ENCODE data around the gene EPB41L2. TPM values are rescaled to one million over a fixed set of nuclear protein-coding genes. Genes with fewer than 3 reads are reported as not detected.

EPB41L2 gene
- total and polyA plus RNA-seq, 2 experiments from 2014 or later, result 23.2 to 31.3 TPM

- Histone ChIP-seq H3F3A (ENCODE audit: insufficient read depth) (peaks cover 2% of the 10 kb centered on the region; the same call in 1 of the 2 replicates), H3K9ac (no peak overlapping the region), H3K9me2 (ENCODE audit: insufficient read depth) (no peaks in the 10 kb centered on the region), H3K79me2 (ENCODE audit: insufficient read depth) (0 out of 2 replicates have a peak, but pooled peaks cover 5% of the 10 kb centered on the region), H3K4me2 (ENCODE audit: unreplicated experiment) (no peak overlapping the region), H3K36me3 (ENCODE audit: low read depth) (no peaks in the 10 kb centered on the region), H2AFZ (no peak overlapping the region), H3K4me1 (ENCODE audit: insufficient read depth) (peaks cover 2% of the 10 kb centered on the region; the same call in 1 of the 2 replicates), H3K9me3 (ENCODE audit: low read depth) (no peaks in the 10 kb centered on the region), H3K4me3 (no peak overlapping the region), H3K27me3 (replicated peaks; ENCODE audit: insufficient read depth) (no peaks in the 10 kb centered on the region), H3K27ac (no peak overlapping the region), H4K20me1 (ENCODE audit: insufficient read depth) (no peaks in the 10 kb centered on the region)
- DNase-seq, result no peak
- TF ChIP-seq EZH2phosphoT487 (IDR thresholded peaks at IDR 0.05; ENCODE audit: insufficient read depth, low read depth) (no peak), EZH2 (IDR thresholded peaks at IDR 0.05; ENCODE audit: insufficient read depth, poor library complexity, severe bottlenecking) (no peak)
- 64 to 70% methylated on average over 4 of the region's 4 CpGs for WGBS, 2 experiments (ENCODE audit: low coverage in 1 of 2, low lambda C conversion rate in 2 of 2, missing lambda C conversion rate in 2 of 2)
- in situ Hi-C loops (cut with MboI), result no loop called here
Measured at GRCh38 chr6:130912434-130912833, 150.6 kb downstream of the EPB41L2 start.

DNA sequence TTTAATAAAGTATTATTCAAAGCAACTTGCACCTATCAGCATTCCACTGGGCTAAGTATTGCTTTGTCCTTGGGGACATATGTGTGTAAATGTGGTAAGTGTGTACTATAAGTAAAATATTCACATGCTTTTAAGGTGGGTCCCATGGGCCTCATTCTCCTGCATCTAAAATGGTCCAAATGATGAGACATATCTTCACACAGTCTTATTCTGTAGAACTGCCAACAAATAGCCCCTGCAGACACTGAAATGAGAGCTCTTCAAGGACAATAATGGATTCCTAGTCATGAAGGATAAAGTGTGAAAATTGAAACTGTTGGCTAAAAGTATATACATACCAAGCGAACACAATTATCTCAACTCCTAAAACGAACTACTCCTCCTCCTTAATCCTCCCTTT is 154.1 kb downstream of the EPB41L2 start:
- 96% methylated on average over 2 of the region's 2 CpGs for WGBS, 2 experiments (ENCODE audit: low coverage in 1 of 2, low lambda C conversion rate in 2 of 2, missing lambda C conversion rate in 2 of 2)
- no peaks in the 10 kb centered on the region for H3K9me2 ChIP-seq (ENCODE audit: insufficient read depth)
- in situ Hi-C loops (cut with MboI), result no loop called here

DNA sequence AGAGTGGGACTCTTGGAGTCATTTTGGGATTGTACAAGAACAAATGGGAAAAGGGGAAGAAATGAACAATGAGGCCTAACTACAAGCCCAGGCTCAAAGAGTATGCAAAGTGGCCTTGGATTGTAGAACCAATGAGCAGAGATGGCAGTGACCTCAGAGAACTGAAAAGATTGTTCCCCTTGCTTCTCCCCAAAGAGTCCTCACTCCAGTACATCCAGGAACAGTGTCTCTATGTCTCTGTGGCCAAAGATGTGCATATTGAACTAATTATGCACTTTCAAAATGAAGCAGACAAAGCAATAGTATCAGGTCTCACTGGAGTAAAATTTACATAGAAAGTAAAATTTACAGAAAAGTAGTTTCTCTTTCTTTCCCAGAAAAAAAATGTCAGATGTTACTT is 154.9 kb downstream of the EPB41L2 start:
- H3K79me2 ChIP-seq (ENCODE audit: insufficient read depth), result 0 out of 2 replicates have a peak, but pooled peaks cover 5% of the 10 kb centered on the region
- H3K9me2 ChIP-seq (ENCODE audit: insufficient read depth), result no peaks in the 10 kb centered on the region
- H3K9ac ChIP-seq, result no peak overlapping the region
- H3K4me2 ChIP-seq (ENCODE audit: unreplicated experiment), result no peak overlapping the region
- no peak for DNase-seq
- in situ Hi-C loops (cut with MboI), result no loop called here
- no peak overlapping the region for H3K4me3 ChIP-seq
- H3K9me3 ChIP-seq (ENCODE audit: low read depth), result no peaks in the 10 kb centered on the region
- H3F3A ChIP-seq (ENCODE audit: insufficient read depth), result peaks cover 20% of the 10 kb centered on the region
- H3K27ac ChIP-seq, result no peak overlapping the region
- H3K36me3 ChIP-seq (ENCODE audit: low read depth), result no peaks in the 10 kb centered on the region
- no peaks in the 10 kb centered on the region for H4K20me1 ChIP-seq (ENCODE audit: insufficient read depth)
- no peak overlapping the region for H2AFZ ChIP-seq
- no peak for TF ChIP-seq EZH2 (IDR thresholded peaks at IDR 0.05; ENCODE audit: insufficient read depth, poor library complexity, severe bottlenecking)
- TF ChIP-seq EZH2phosphoT487 (IDR thresholded peaks at IDR 0.05; ENCODE audit: insufficient read depth, low read depth), result no peak
- no peaks in the 10 kb centered on the region for H3K27me3 ChIP-seq (replicated peaks; ENCODE audit: insufficient read depth)
- peaks cover 17% of the 10 kb centered on the region for H3K4me1 ChIP-seq (ENCODE audit: insufficient read depth)

More for the DNA sequence above, 154.1 kb downstream of the EPB41L2 start:
- TF ChIP-seq EZH2 (IDR thresholded peaks at IDR 0.05; ENCODE audit: insufficient read depth, poor library complexity, severe bottlenecking) (no peak), EZH2phosphoT487 (IDR thresholded peaks at IDR 0.05; ENCODE audit: insufficient read depth, low read depth) (no peak)
- Histone ChIP-seq H3K9me3 (ENCODE audit: low read depth) (no peaks in the 10 kb centered on the region), H3K36me3 (ENCODE audit: low read depth) (no peaks in the 10 kb centered on the region), H3K27ac (no peak overlapping the region), H3K27me3 (replicated peaks; ENCODE audit: insufficient read depth) (no peaks in the 10 kb centered on the region), H3K4me2 (ENCODE audit: unreplicated experiment) (no peak overlapping the region), H3F3A (ENCODE audit: insufficient read depth) (peaks cover 20% of the 10 kb centered on the region), H2AFZ (no peak overlapping the region), H4K20me1 (ENCODE audit: insufficient read depth) (no peaks in the 10 kb centered on the region), H3K9ac (no peak overlapping the region), H3K4me1 (ENCODE audit: insufficient read depth) (peaks cover 17% of the 10 kb centered on the region), H3K79me2 (ENCODE audit: insufficient read depth) (0 out of 2 replicates have a peak, but pooled peaks cover 5% of the 10 kb centered on the region), H3K4me3 (no peak overlapping the region)
- DNase-seq, result no peak

- peak overlapping the region; percentile 64 for H3K4me2 ChIP-seq (ENCODE audit: unreplicated experiment)
- no peaks in the 10 kb centered on the region for H3K9me2 ChIP-seq (ENCODE audit: insufficient read depth)
- H3K27me3 ChIP-seq (replicated peaks; ENCODE audit: insufficient read depth), result no peaks in the 10 kb centered on the region
- peaks cover 17% of the 10 kb centered on the region for H3K4me1 ChIP-seq (ENCODE audit: insufficient read depth)
- H2AFZ ChIP-seq, result no peak overlapping the region
- in situ Hi-C loops (cut with MboI), result no loop called here
- H3K9me3 ChIP-seq (ENCODE audit: low read depth), result no peaks in the 10 kb centered on the region
- no peak overlapping the region for H3K9ac ChIP-seq
- H3K27ac ChIP-seq, result no peak overlapping the region
- H3F3A ChIP-seq (ENCODE audit: insufficient read depth), result peaks cover 20% of the 10 kb centered on the region
- no peak overlapping the region for H3K4me3 ChIP-seq
- H4K20me1 ChIP-seq (ENCODE audit: insufficient read depth), result no peaks in the 10 kb centered on the region
- TF ChIP-seq EZH2phosphoT487 (IDR thresholded peaks at IDR 0.05; ENCODE audit: insufficient read depth, low read depth), result no peak
- TF ChIP-seq EZH2 (IDR thresholded peaks at IDR 0.05; ENCODE audit: insufficient read depth, poor library complexity, severe bottlenecking), result no peak
- no peaks in the 10 kb centered on the region for H3K36me3 ChIP-seq (ENCODE audit: low read depth)
- DNase-seq, result no peak
- 0 out of 2 replicates have a peak, but pooled peaks cover 5% of the 10 kb centered on the region for H3K79me2 ChIP-seq (ENCODE audit: insufficient read depth)
- WGBS, 2 experiments (ENCODE audit: low coverage in 1 of 2, low lambda C conversion rate in 2 of 2, missing lambda C conversion rate in 2 of 2), result 87 to 90% methylated on average over 3 of the region's 3 CpGs
Measured at GRCh38 chr6:130907687-130908086, 155.4 kb downstream of the EPB41L2 start.
